Measurements from ENCODE around the gene ADGRB3.
A peak's percentile ranks its signal among the peaks of the same experiment; 100 is the strongest.

Gene ADGRB3

DNA sequence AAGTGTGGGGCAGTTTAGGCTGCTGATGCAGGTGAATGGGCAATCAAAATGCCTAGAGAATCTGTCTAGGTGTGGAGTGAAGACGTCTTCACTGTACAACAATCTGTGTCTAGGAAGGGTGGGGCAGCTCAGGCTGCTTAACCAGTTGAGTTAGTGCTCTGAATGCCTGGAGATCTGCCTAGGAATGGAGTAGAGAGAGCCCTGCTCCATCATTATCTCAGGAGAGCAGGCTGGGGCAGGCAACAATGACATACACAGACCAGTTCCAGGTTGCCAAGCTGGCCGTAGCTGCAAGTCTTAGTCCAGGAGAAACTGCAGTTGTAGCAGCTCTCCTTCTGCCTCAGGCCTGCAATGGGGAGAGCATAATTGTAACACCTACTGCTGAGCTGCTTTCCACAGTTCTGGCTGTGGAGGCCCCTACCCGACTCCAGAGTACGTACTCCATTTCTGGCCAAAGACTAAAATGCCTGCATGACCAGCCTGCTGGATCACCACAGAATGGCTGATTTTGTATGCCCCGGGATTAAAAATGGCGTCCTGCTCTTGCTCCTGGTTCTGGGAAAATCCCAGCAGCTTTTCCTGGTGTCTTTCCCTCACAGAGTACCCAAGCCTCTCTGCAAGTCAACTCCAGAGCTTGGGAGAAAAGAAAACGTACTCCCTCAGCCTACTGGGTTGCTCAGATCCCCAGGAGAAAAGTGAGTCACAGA, 545.4 kb downstream of the ADGRB3 start:
- no peak overlapping the region for H3K4me3 ChIP-seq (ENCODE audit: low read length)
- no peak for DNase-seq (ENCODE audit: low read depth)
- TF ChIP-seq, protein P1, sequence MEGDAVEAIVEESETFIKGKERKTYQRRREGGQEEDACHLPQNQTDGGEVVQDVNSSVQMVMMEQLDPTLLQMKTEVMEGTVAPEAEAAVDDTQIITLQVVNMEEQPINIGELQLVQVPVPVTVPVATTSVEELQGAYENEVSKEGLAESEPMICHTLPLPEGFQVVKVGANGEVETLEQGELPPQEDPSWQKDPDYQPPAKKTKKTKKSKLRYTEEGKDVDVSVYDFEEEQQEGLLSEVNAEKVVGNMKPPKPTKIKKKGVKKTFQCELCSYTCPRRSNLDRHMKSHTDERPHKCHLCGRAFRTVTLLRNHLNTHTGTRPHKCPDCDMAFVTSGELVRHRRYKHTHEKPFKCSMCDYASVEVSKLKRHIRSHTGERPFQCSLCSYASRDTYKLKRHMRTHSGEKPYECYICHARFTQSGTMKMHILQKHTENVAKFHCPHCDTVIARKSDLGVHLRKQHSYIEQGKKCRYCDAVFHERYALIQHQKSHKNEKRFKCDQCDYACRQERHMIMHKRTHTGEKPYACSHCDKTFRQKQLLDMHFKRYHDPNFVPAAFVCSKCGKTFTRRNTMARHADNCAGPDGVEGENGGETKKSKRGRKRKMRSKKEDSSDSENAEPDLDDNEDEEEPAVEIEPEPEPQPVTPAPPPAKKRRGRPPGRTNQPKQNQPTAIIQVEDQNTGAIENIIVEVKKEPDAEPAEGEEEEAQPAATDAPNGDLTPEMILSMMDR (conservative IDR thresholded peaks at IDR 0.05; ENCODE audit: low read depth, low read length): no peak

DNA sequence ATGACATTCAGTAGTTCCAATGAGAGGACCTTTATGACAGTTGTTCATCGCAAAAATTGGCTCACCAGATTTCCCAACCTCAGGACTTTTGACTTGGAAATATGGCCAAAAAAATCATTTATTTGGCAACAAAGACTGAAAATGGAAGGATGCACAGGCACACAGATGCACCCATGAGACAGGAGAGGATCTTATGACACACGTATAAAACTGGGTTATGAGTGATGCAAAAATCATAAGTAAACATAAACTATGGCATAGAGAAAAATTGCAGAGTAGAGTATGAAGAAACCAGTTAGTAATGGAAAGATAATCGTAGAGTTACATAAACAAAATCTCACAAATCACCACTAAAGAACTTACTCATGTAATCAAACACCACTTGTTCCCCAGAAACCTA, 546.9 kb downstream of the ADGRB3 start:
- H3K4me3 ChIP-seq (ENCODE audit: low read length): no peak overlapping the region
- TF ChIP-seq, protein P1 (conservative IDR thresholded peaks at IDR 0.05; ENCODE audit: low read depth, low read length): no peak
- no peak for DNase-seq (ENCODE audit: low read depth)

DNA sequence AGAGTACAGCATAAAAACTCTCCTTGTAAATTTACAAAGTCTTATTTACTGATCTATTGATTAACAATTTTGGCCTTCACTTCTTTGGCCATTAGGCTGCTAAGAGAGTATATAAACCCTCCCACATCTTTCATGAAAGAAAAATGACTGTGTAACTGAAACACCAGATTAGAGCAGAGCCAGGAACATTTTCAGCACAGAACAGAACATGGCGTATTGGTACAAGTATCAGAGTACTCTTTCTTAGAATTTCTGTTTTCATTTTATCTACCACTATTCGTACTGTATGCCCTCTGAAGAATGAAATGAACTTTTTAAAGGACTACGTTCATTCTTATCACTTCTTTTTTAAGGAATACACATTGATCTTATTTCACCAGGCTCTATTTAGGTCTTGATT, 550.2 kb downstream of the ADGRB3 start:
- H3K4me3 ChIP-seq (ENCODE audit: low read length): no peak overlapping the region
- DNase-seq (ENCODE audit: low read depth): no peak
- TF ChIP-seq, protein P1 (conservative IDR thresholded peaks at IDR 0.05; ENCODE audit: low read depth, low read length): no peak

DNA sequence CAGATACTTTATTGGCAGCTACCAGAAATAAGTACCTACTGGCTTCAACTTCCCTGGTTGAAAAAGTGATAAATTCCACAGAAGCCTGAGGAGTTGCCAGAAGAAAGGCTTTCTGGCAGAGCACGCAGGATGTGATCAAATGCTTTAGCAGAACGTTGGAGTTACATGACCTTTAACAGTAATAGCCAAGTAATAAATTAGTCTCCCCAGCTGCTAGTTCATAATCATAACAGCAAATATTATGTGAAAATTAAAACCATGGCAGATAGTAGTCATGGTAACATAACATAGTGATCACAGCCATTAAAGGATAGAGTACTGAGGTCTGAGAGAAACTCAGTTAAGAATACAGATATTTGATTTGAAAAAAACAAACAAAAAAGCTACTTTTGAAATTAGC, 567.7 kb downstream of the ADGRB3 start:
- TF ChIP-seq, protein P1 (conservative IDR thresholded peaks at IDR 0.05; ENCODE audit: low read depth, low read length): no peak
- no peak overlapping the region for H3K4me3 ChIP-seq (ENCODE audit: low read length)
- DNase-seq (ENCODE audit: low read depth): peak; percentile 46

DNA sequence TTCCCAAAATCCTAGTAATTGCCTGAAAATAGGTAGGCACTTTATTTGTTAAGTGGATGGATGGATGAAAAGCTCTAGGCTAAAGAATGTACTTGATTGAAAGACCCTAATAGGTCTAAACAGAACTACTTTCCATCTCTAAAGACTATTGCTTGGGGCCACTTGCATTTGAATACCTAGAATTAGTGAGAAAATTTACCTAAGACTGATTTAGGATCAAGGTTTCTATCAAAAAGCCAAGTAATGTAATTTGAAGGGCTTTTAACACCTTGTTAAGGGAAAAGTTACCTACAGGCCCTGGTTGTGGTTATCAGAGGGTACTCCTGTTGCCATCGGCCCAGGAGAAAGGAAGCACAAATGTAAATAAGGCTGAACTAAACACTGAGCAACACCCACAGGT, 581.0 kb downstream of the ADGRB3 start:
- no peak overlapping the region for H3K4me3 ChIP-seq (ENCODE audit: low read length)
- TF ChIP-seq, protein P1 (conservative IDR thresholded peaks at IDR 0.05; ENCODE audit: low read depth, low read length): no peak
- no peak for DNase-seq (ENCODE audit: low read depth)

DNA sequence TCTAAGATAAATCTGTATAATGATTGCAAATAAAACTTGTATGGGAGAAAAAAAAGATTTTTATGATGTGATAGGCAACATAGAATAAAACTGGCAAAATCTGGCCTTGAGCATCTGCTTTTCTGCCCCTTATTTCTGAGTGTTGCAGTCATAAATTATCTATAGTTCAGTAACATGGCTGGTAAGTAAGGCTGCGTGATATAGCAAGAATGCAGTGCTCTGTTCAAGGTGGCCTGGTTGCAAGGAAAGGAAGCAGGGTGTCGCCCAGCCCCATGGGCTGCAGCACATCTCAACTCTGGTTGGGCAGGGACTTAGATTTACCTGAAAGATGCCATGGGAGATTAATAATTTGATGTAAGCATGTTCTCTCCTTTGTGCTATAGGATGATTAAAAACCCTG, 582.3 kb downstream of the ADGRB3 start:
- no peak for DNase-seq (ENCODE audit: low read depth)

DNA sequence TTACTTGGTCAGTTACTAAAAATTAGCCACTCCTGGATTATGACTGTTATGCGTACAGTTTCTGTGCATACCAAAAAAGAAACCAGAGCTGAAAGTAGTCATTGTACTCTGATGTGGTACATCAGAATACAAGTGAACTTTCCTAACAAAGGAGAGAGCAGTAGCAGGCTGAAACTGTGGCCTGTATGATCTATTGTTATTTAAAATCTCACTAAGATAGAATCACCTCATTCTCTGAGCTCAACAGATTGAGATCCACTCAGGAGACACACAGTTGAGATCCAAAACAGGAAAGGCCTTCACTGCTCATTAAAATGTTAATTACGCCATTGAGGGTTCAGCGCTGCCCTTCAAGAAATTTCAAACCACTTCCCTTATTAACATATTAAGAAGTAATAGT, 585.3 kb downstream of the ADGRB3 start:
- H3K4me3 ChIP-seq (ENCODE audit: low read length): no peak overlapping the region
- no peak for DNase-seq (ENCODE audit: low read depth)
- TF ChIP-seq, protein P1 (conservative IDR thresholded peaks at IDR 0.05; ENCODE audit: low read depth, low read length): no peak

More for the DNA sequence above, 582.3 kb downstream of the ADGRB3 start:
- TF ChIP-seq, protein P1 (conservative IDR thresholded peaks at IDR 0.05; ENCODE audit: low read depth, low read length): no peak
- no peak overlapping the region for H3K4me3 ChIP-seq (ENCODE audit: low read length)
